ENCODE results near the gene TRMT11. TPM values are rescaled to one million over a fixed set of nuclear protein-coding genes. Genes with fewer than 3 reads are reported as not detected.

The TRMT11 gene
- total and polyA plus RNA-seq, 4 donors = 9.9 to 46.1 (median 15.3) TPM

- Histone ChIP-seq H3K36me3 (ENCODE audit: control insufficient read depth in 4 of 4, insufficient read depth in 4 of 4, low read length in 4 of 4) (no peaks in the 10 kb centered on the region), H3K4me3 (no peak overlapping the region), H3K9ac (ENCODE audit: insufficient read depth in 1 of 2, low read length in 2 of 2) (no peak overlapping the region), H3K4me1 (ENCODE audit: control insufficient read depth in 5 of 5, insufficient read depth in 5 of 5, low read length in 5 of 5) (peaks cover 0 to 15% (median 8%) of the 10 kb centered on the region in 5 donors), H3K9me3 (ENCODE audit: control insufficient read depth in 4 of 4, insufficient read depth in 3 of 4, low read length in 3 of 4) (no peaks in the 10 kb centered on the region), H3K27me3 (ENCODE audit: control insufficient read depth in 3 of 3, insufficient read depth in 3 of 3, low read length in 2 of 3) (no peaks in the 10 kb centered on the region), H3K27ac (ENCODE audit: low read depth in 1 of 2, low read length in 1 of 2) (no peak overlapping the region)
- TF ChIP-seq, protein P1, sequence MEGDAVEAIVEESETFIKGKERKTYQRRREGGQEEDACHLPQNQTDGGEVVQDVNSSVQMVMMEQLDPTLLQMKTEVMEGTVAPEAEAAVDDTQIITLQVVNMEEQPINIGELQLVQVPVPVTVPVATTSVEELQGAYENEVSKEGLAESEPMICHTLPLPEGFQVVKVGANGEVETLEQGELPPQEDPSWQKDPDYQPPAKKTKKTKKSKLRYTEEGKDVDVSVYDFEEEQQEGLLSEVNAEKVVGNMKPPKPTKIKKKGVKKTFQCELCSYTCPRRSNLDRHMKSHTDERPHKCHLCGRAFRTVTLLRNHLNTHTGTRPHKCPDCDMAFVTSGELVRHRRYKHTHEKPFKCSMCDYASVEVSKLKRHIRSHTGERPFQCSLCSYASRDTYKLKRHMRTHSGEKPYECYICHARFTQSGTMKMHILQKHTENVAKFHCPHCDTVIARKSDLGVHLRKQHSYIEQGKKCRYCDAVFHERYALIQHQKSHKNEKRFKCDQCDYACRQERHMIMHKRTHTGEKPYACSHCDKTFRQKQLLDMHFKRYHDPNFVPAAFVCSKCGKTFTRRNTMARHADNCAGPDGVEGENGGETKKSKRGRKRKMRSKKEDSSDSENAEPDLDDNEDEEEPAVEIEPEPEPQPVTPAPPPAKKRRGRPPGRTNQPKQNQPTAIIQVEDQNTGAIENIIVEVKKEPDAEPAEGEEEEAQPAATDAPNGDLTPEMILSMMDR (IDR thresholded peaks at IDR 0.05; ENCODE audit: control extremely low read depth, extremely low read depth) = no peak
- ATAC-seq (ENCODE audit: insufficient read depth, low FRiP score) (no peak), DNase-seq (no peak)
- 90 to 91% methylated on average over 3 of the region's 3 CpGs for WGBS, 2 donors
Observed at GRCh38 chr6:126072172-126072571, 85.8 kb downstream of the TRMT11 start.

DNA sequence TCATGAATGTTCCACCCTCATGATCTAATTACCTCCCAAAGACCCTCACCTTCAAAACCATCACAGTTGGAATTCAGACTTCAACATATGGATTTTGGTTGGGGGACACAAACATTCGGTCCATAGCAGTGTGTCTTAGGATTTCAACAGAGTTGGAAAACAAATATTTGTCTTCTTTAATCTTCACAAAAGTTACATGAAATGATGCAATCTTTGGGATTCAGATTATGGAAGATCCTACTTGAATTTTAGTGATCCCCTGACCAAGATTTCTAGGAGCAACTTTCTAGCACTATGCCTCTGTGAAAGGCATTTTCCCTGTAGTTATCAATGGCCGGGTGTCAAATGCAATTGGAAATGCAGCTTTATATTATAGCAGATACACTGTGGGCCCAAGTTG, 86.5 kb downstream of the TRMT11 start:
- no peaks in the 10 kb centered on the region for H3K27me3 ChIP-seq (ENCODE audit: control insufficient read depth in 3 of 3, insufficient read depth in 3 of 3, low read length in 2 of 3)
- WGBS, 2 donors = 93% methylated on average over 2 of the region's 2 CpGs
- TF ChIP-seq, protein P1 (IDR thresholded peaks at IDR 0.05; ENCODE audit: control extremely low read depth, extremely low read depth) = no peak

GRCh38 chr6:126075335-126076071, 89.2 kb downstream of the TRMT11 start:
- Histone ChIP-seq H3K27ac (ENCODE audit: low read depth in 1 of 2, low read length in 1 of 2) (no peak overlapping the region), H3K9me3 (ENCODE audit: control insufficient read depth in 4 of 4, insufficient read depth in 3 of 4, low read length in 3 of 4) (no peaks in the 10 kb centered on the region), H3K36me3 (ENCODE audit: control insufficient read depth in 4 of 4, insufficient read depth in 4 of 4, low read length in 4 of 4) (no peaks in the 10 kb centered on the region), H3K9ac (ENCODE audit: insufficient read depth in 1 of 2, low read length in 2 of 2) (no peak overlapping the region), H3K4me3 (no peak overlapping the region), H3K27me3 (ENCODE audit: control insufficient read depth in 3 of 3, insufficient read depth in 3 of 3, low read length in 2 of 3) (no peaks in the 10 kb centered on the region), H3K4me1 (ENCODE audit: control insufficient read depth in 5 of 5, insufficient read depth in 5 of 5, low read length in 5 of 5) (peaks cover 0 to 15% (median 5%) of the 10 kb centered on the region in 5 donors)
- 64 to 65% methylated on average over 4 of the region's 4 CpGs for WGBS, 2 donors
- TF ChIP-seq, protein P1 (IDR thresholded peaks at IDR 0.05; ENCODE audit: control extremely low read depth, extremely low read depth) = no peak
- ATAC-seq (ENCODE audit: insufficient read depth, low FRiP score) (no peak), DNase-seq (no peak)

More for the DNA sequence above, 86.5 kb downstream of the TRMT11 start:
- Histone ChIP-seq H3K9ac (ENCODE audit: insufficient read depth in 1 of 2, low read length in 2 of 2) (no peak overlapping the region), H3K27ac (ENCODE audit: low read depth in 1 of 2, low read length in 1 of 2) (no peak overlapping the region), H3K36me3 (ENCODE audit: control insufficient read depth in 4 of 4, insufficient read depth in 4 of 4, low read length in 4 of 4) (no peaks in the 10 kb centered on the region), H3K4me3 (no peak overlapping the region), H3K9me3 (ENCODE audit: control insufficient read depth in 4 of 4, insufficient read depth in 3 of 4, low read length in 3 of 4) (no peaks in the 10 kb centered on the region), H3K4me1 (ENCODE audit: control insufficient read depth in 5 of 5, insufficient read depth in 5 of 5, low read length in 5 of 5) (peaks cover 0 to 15% (median 8%) of the 10 kb centered on the region in 5 donors)
- no peak for DNase-seq
- no peak for ATAC-seq (ENCODE audit: insufficient read depth, low FRiP score)

Measured in lung (tissue), 12 donors.